IMR-90 (cell line): ENCODE measurements around the gene CUTA. TPM values are rescaled to one million over a fixed set of nuclear protein-coding genes. Genes with fewer than 3 reads are reported as not detected.

ENCODE experiments used
- ATAC-seq: fragments of 200-7000 bp; cut with Tn5 transposase; 2 replicates; pipeline ENCODE4 v1.9.1; 2020; ENCODE audit warnings: low read depth, mild to moderate bottlenecking, moderate library complexity
- BruUV-seq: library from RNA; stranded (reverse); fragments of 400-500 nt; replicated peaks from 2 replicates; lab custom pipeline; 2021; lab: Mats Ljungman, UMichigan
- CTCF ChIA-PET: fragments of 300-600 bp; formaldehyde crosslinking; extraction: SDS; loops from one replicate; lab custom pipeline; 2021; ENCODE audit warnings: antibody characterized with exemption; lab: Yijun Ruan, JAX
- POLR2A ChIA-PET: fragments of 300-600 bp; sonication (Branson Sonifier 250); formaldehyde crosslinking; loops from one replicate; lab custom pipeline; 2022; ENCODE audit warnings: antibody characterized with exemption; ENCODE audit not compliant: unreplicated experiment; lab: Charles Lee
- DNase-seq: peaks from one replicate; pipeline ENCODE4 v3.0.0; 2013
- H2AFZ ChIP-seq: replicated peaks from 2 replicates; pipeline ENCODE3; 2013; ENCODE audit warnings: low read length, mild to moderate bottlenecking; ENCODE audit not compliant: poor library complexity
- H2AK5ac ChIP-seq: 2 replicates; pipeline ENCODE4 v1.6.1; 2013; ENCODE audit warnings: low read depth, low read length, inconsistent platforms
- H2AK9ac ChIP-seq: replicated peaks from 2 replicates; pipeline ENCODE3; 2013; ENCODE audit warnings: mild to moderate bottlenecking, low read depth, low read length, moderate library complexity; ENCODE audit not compliant: poor library complexity
- H2BK120ac ChIP-seq: 2 replicates; pipeline ENCODE4 v1.6.1; 2013; ENCODE audit warnings: low read depth, low read length, inconsistent platforms
- H2BK15ac ChIP-seq: 3 replicates; pipeline ENCODE4 v1.6.1; 2013; ENCODE audit warnings: low read depth, low read length, inconsistent platforms
- H2BK20ac ChIP-seq: 2 replicates; pipeline ENCODE4 v1.6.1; 2013; ENCODE audit warnings: low read depth, mild to moderate bottlenecking, inconsistent platforms, low read length, moderate library complexity
- H2BK5ac ChIP-seq: 2 replicates; pipeline ENCODE4 v1.6.1; 2013; ENCODE audit warnings: mild to moderate bottlenecking, low read depth, low read length, inconsistent platforms; ENCODE audit not compliant: poor library complexity, severe bottlenecking
- H3K14ac ChIP-seq: replicated peaks from 2 replicates; pipeline ENCODE4 v1.6.1; 2013; ENCODE audit warnings: low read depth, low read length, inconsistent platforms
- H3K18ac ChIP-seq: 2 replicates; pipeline ENCODE4 v1.6.1; 2013; ENCODE audit warnings: low read depth, low read length, control low read depth
- H3K23ac ChIP-seq: 2 replicates; pipeline ENCODE4 v1.6.1; 2013; ENCODE audit warnings: low read depth, low read length, inconsistent platforms
- H3K27ac ChIP-seq: 2 replicates; pipeline ENCODE4 v1.5.1; 2013; ENCODE audit warnings: mild to moderate bottlenecking, control low read depth, low read length; ENCODE audit not compliant: insufficient read depth
- H3K27me3 ChIP-seq: 2 replicates; pipeline ENCODE4 v1.6.1; 2013; ENCODE audit warnings: low read length; ENCODE audit not compliant: control insufficient read depth, insufficient read depth
- H3K36me3 ChIP-seq: 2 replicates; pipeline ENCODE4 v1.6.1; 2013; ENCODE audit warnings: low read length, mixed read lengths; ENCODE audit not compliant: control insufficient read depth, insufficient read depth
- H3K4ac ChIP-seq: 2 replicates; pipeline ENCODE4 v1.6.1; 2013; ENCODE audit warnings: low read depth, low read length, inconsistent platforms
- H3K4me1 ChIP-seq: 2 replicates; pipeline ENCODE4 v1.6.1; 2013; ENCODE audit warnings: low read length, mixed read lengths; ENCODE audit not compliant: control insufficient read depth, insufficient read depth
- H3K4me2 ChIP-seq: 2 replicates; pipeline ENCODE4 v1.6.1; 2013; ENCODE audit warnings: low read depth, mild to moderate bottlenecking, control low read depth, low read length, moderate library complexity
- H3K4me3 ChIP-seq: 2 replicates; pipeline ENCODE4 v1.5.1; 2013; ENCODE audit warnings: low read depth, mild to moderate bottlenecking, control low read depth, low read length, moderate library complexity; ENCODE audit not compliant: insufficient read depth
- H3K56ac ChIP-seq: 2 replicates; pipeline ENCODE4 v1.6.1; 2013; ENCODE audit warnings: low read length, inconsistent platforms; ENCODE audit not compliant: insufficient read depth; ENCODE audit errors: extremely low read depth
- H3K79me1 ChIP-seq, 2 experiments: 2 replicates each; pipeline ENCODE4 v1.6.1; 2013; ENCODE audit warnings: low read length in 2 of 2, inconsistent platforms in 1 of 2, low read depth in 1 of 2
- H3K9ac ChIP-seq: 2 replicates; pipeline ENCODE4 v1.6.1; 2013; ENCODE audit warnings: low read depth, low read length, control low read depth
- H3K9me1 ChIP-seq: 2 replicates; pipeline ENCODE4 v1.6.1; 2013; ENCODE audit warnings: low read length, inconsistent platforms; ENCODE audit not compliant: insufficient read depth
- H3K9me3 ChIP-seq: 2 replicates; pipeline ENCODE4 v1.6.1; 2013; ENCODE audit warnings: low read length; ENCODE audit not compliant: control insufficient read depth, insufficient read depth
- H4K20me1 ChIP-seq: 2 replicates; pipeline ENCODE4 v1.6.1; 2013; ENCODE audit warnings: low read length, inconsistent platforms; ENCODE audit not compliant: insufficient read depth
- H4K5ac ChIP-seq: 2 replicates; pipeline ENCODE4 v1.6.1; 2013; ENCODE audit warnings: mild to moderate bottlenecking, low read depth, low read length, control low read depth
- H4K8ac ChIP-seq, 2 experiments: 2 replicates each; pipeline ENCODE4 v1.6.1; 2013; ENCODE audit warnings: low read depth in 2 of 2, low read length in 2 of 2, control low read depth in 1 of 2, inconsistent platforms in 1 of 2
- H4K91ac ChIP-seq: 2 replicates; pipeline ENCODE4 v1.6.1; 2013; ENCODE audit warnings: low read depth, low read length, inconsistent platforms; ENCODE audit not compliant: insufficient read depth
- ELK1 ChIP-seq: fragments of 150-350 bp; IDR thresholded peaks from 2 replicates; pipeline ENCODE4 v1.6.1; 2016; ENCODE audit warnings: low read depth, mild to moderate bottlenecking, low read length, moderate library complexity, borderline replicate concordance
- FOS ChIP-seq: fragments of 150-350 bp; IDR thresholded peaks from 2 replicates; pipeline ENCODE4 v1.6.1; 2016; ENCODE audit warnings: low read depth, low read length
- RAD21 ChIP-seq: IDR thresholded peaks from 2 replicates; pipeline ENCODE4 v1.6.1; 2012; ENCODE audit warnings: low read length, improper control_type of control experiment
- WGBS, 2 experiments: methylation state at CpG; one replicate each; pipeline versions ENCODE4 v1.1.5 to v1.1.7; 2013; ENCODE audit warnings: missing lambda C conversion rate in 2 of 2; ENCODE audit not compliant: insufficient read length in 1 of 2; ENCODE audit errors: extremely low coverage in 2 of 2; 5-methylcytosine and 5-hydroxymethylcytosine counted together
- dilution Hi-C: fragments of 300-500 bp; cut with HindIII; formaldehyde crosslinking; loops from one replicate; pipeline ENCODE4 v1.14.3; 2018; ENCODE audit warnings: low sequenced_read_pairs; ENCODE audit not compliant: unreplicated experiment
- in situ Hi-C: fragments of 300-500 bp; cut with MboI; formaldehyde crosslinking; loops from 3 replicates; pipeline ENCODE4 v1.14.3; 2019; ENCODE audit warnings: low sequenced_read_pairs, inconsistent platforms, mixed read lengths
- intact Hi-C: fragments of 100-400 bp; cut with micrococcal nuclease; formaldehyde crosslinking; loops from 2 replicates; pipeline ENCODE4 v1.10.0; 2022
- polyA plus RNA-seq, 3 experiments: library from polyadenylated mRNA; depleted of rRNA; stranded (reverse); fragments of >200 nt; gene quantifications; 2 replicates each; pipeline ENCODE4 v1.2.3, GENCODE V29; 2012; ENCODE audit warnings: low replicate concordance in 1 of 3
- total RNA-seq: library from RNA; depleted of rRNA; stranded (reverse); fragments of >200 nt; gene quantifications from 2 replicates; pipeline ENCODE4 v1.2.3, GENCODE V29; 2012

Gene CUTA
- total and polyA plus RNA-seq, 2 of the 4 experiments (the other 2 are of a cell fraction) = 136 to 427 TPM

DNA sequence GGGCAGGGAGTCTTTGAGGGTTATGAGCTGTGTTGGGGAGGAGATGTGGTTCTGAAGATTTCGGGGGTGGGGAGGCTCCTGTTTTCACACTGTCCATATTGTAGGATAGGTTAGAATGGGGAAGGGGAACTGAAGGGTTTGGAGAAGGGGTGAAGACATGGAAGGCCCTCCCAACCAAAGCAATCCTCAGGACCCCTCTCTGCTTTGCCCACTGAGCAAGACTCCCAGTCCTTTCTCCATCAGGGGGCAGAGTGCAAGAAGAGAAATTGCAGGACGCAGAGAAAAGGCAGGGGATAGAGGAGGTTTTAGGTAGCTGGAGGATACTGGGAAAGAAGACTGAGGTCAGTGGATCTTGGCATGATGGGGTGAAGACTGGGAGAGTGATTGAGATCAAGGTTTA lies 5.9 kb upstream of the CUTA start:
- no peak for ATAC-seq
- no peak overlapping the region for H2BK120ac ChIP-seq
- no peak overlapping the region for H3K23ac ChIP-seq
- no peak overlapping the region for H3K9ac ChIP-seq
- H2AK9ac ChIP-seq = no peak overlapping the region
- peaks cover 17% of the 10 kb centered on the region for H3K36me3 ChIP-seq
- H3K79me1 ChIP-seq = peaks cover 30 to 91% of the 10 kb centered on the region in 2 experiments
- H4K5ac ChIP-seq = no peak overlapping the region
- no peak overlapping the region for H3K18ac ChIP-seq
- H3K27ac ChIP-seq = no peak overlapping the region
- H2BK5ac ChIP-seq = no peak overlapping the region
- peaks cover 32% of the 10 kb centered on the region for H3K4me1 ChIP-seq
- H2AFZ ChIP-seq = no peak overlapping the region
- H4K8ac ChIP-seq = no peak overlapping the region
- H3K9me3 ChIP-seq = no peaks in the 10 kb centered on the region
- H2BK15ac ChIP-seq = no peak overlapping the region
- no peak overlapping the region for H3K14ac ChIP-seq
- in situ Hi-C loops = no loop called here
- H2BK20ac ChIP-seq = no peak overlapping the region
- 93% methylated on average over 2 of the region's 2 CpGs; no CpG with 5 or more reads in 1 of the 2 experiments for WGBS, 2 experiments
- POLR2A ChIA-PET = no interaction called here
- peaks cover 26% of the 10 kb centered on the region for H3K9me1 ChIP-seq
- no peaks in the 10 kb centered on the region for H3K27me3 ChIP-seq
- H3K56ac ChIP-seq = no peak overlapping the region
- dilution Hi-C loops = no loop called here
- H4K20me1 ChIP-seq = peaks cover 12% of the 10 kb centered on the region
- no peak overlapping the region for H2AK5ac ChIP-seq
- CTCF ChIA-PET = no interaction called here
- no peak for TF ChIP-seq FOS
- TF ChIP-seq ELK1 = no peak
- TF ChIP-seq RAD21 = no peak
- no peak for DNase-seq
- no peak overlapping the region for H3K4me3 ChIP-seq
- BruUV-seq = no TSS peak
- no peak overlapping the region for H3K4ac ChIP-seq
- intact Hi-C loops = no loop called here
- H4K91ac ChIP-seq = no peak overlapping the region
- H3K4me2 ChIP-seq = no peak overlapping the region
